Measurements from ENCODE around the gene AGO4.
"Not testable (repeated sequence)": the region's sequence is repeated elsewhere in the genome, so short reads cannot be mapped to it uniquely, and the experiment has no call there.

The AGO4 gene

GRCh38 chr1:35869245-35869950, 61.6 kb downstream of the AGO4 start:
- not testable (repeated sequence) for DNase-seq

- DNase-seq: no peak
Observed at GRCh38 chr1:35870651-35871309, 63.0 kb downstream of the AGO4 start.

GRCh38 chr1:35873243-35873750, 65.5 kb downstream of the AGO4 start:
- no peak for DNase-seq

- not testable (repeated sequence) for DNase-seq
Observed at GRCh38 chr1:35874115-35874514, 66.3 kb downstream of the AGO4 start.

GRCh38 chr1:35876988-35877387, 69.2 kb downstream of the AGO4 start:
- DNase-seq: no peak

GRCh38 chr1:35881850-35882273, 74.0 kb downstream of the AGO4 start:
- DNase-seq: no peak

- DNase-seq: no peak
Observed at GRCh38 chr1:35882586-35882944, 74.7 kb downstream of the AGO4 start.

GRCh38 chr1:35882945-35883634, 75.3 kb downstream of the AGO4 start, which contains the start of gene AGO1:
Gene AGO1 (plus strand): TSS chr1:35883209. CDS start chr1:35883422, 213 bp downstream.
- peak; percentile 91 for DNase-seq

GRCh38 chr1:35883635-35884101, 75.9 kb downstream of the AGO4 start:
- DNase-seq: no peak

GRCh38 chr1:35884934-35885333, 77.1 kb downstream of the AGO4 start:
- DNase-seq: no peak

- DNase-seq: no peak
Observed at GRCh38 chr1:35885961-35886558, 78.2 kb downstream of the AGO4 start.

GRCh38 chr1:35886577-35887431, 79.0 kb downstream of the AGO4 start:
- peak; percentile 45 for DNase-seq

GRCh38 chr1:35887508-35887907, 79.7 kb downstream of the AGO4 start:
- no peak for DNase-seq

GRCh38 chr1:35888255-35888654, 80.4 kb downstream of the AGO4 start:
- no peak for DNase-seq

- DNase-seq: not testable (repeated sequence)
Observed at GRCh38 chr1:35888981-35889380, 81.2 kb downstream of the AGO4 start.

GRCh38 chr1:35893051-35893879, 85.4 kb downstream of the AGO4 start:
- DNase-seq: no peak

GRCh38 chr1:35894183-35894582, 86.4 kb downstream of the AGO4 start:
- peak; percentile 54 for DNase-seq

- no peak for DNase-seq
Observed at GRCh38 chr1:35894656-35895055, 86.8 kb downstream of the AGO4 start.

GRCh38 chr1:35899941-35900340, 92.1 kb downstream of the AGO4 start:
- no peak for DNase-seq

GRCh38 chr1:35901235-35901634, 93.4 kb downstream of the AGO4 start:
- no peak for DNase-seq

- DNase-seq: no peak
Observed at GRCh38 chr1:35902671-35903070, 94.9 kb downstream of the AGO4 start.

Measured in GDM1 (cell line).